ENCODE results near the gene SH3RF2.

SH3RF2 gene

DNA sequence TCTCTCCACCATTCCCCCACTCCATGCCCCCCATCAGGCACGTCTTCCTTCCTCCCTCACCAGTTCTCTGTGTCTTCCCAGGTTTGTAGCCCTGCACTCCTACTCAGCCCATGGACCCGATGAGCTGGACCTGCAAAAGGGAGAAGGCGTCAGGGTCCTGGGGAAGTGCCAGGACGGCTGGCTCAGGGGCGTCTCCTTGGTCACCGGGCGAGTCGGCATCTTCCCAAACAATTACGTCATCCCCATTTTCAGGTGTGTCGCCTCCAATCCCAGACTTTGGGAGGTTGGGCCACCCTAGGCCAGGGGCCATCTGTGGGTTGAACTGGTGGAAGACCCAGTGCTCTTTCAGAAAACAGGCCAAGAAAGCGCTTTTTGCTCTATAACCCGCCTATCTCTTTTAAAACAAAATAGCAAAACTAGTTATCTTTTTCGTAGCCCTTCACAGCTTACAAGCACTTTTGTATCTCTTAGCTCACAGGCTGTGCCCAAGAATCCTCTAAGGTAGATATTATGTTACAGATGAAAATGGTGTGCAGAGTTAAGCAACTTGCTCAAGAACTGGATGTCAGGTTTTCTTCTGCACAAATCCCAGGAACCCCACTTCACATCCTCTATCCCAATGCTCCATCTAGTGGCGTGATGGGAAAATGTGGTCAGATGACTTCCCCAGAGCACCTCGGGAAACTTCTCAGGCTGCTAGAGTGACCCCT lies 112.8 kb downstream of the SH3RF2 start:
- no peak for DNase-seq (ENCODE audit: low spot score)

- DNase-seq (ENCODE audit: low spot score), result no peak
Observed at GRCh38 chr5:146049704-146050026, 113.3 kb downstream of the SH3RF2 start.

DNA sequence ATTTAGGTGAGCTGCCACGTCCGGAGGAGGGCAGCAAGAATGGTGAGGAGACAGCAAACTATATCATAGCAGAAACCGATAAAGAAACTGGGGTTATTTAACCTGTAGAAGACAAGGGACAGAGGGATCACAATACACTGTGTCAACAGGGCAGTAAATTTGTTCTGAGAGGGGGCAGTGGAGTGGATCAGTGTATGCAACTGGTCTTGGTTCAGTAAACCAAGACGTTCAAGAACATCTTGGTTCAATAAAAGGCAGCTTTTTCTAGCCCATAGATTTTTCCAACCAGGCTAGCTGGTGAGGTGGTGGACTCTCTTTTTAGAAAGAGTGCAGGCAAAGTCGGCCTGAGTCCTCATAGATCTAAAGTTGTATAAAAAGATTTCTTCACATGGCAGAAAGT lies 113.7 kb downstream of the SH3RF2 start:
- no peak for DNase-seq (ENCODE audit: low spot score)

GRCh38 chr5:146051678-146052077 lies 115.3 kb downstream of the SH3RF2 start:
- DNase-seq (ENCODE audit: low spot score), result no peak

DNA sequence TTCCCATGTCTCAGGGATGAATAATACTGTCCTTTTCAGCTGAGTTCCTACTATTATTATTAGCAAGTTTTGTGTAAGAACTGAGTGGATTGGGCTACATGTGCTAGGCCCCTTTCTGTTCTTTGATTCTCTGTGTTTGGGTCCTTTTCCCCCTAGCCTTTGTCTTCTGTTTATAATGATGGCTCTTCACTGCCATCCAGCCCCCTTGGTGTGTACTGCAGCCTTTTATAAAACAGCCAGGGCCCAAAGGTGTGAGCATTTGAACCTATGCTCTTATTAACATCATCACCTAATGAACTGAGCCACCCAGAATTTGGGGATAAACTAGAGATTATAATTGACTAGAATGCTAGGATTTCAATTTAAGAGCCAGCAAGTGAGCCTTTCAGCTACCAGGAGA lies 116.4 kb downstream of the SH3RF2 start:
- no peak for DNase-seq (ENCODE audit: low spot score)

- no peak for DNase-seq (ENCODE audit: low spot score)
Observed at GRCh38 chr5:146055432-146055831, 119.1 kb downstream of the SH3RF2 start.

DNA sequence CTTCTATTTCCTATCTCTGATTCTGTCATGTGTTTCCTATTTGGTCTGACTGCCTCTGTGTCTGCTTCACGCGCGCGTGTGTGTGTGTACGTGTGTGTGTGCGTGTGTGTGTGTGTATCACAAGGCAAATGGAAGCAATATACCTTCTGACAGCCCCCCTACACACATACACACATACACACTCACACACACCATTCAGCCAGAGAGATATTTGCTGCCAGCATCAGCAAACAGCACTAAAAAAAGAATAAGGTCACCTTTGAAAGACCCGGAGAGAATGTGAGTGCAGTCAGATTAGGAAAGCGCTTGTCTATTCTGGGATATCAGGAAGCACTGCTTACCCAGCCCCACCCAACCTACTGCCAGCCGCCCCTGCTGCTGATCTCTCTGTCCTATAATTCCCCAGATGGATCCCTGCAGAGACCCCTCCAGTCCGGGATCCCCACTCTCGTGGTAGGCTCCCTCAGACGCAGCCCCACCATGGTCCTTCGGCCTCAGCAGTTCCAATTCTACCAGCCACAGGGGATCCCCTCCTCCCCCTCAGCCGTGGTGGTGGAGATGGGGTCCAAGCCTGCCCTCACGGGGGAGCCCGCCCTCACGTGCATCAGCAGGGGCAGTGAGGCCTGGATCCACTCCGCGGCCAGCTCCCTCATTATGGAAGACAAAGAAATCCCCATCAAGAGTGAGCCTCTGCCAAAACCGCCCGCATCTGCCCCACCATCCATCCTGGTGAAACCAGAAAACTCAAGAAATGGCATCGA lies 123.3 kb downstream of the SH3RF2 start:
- DNase-seq (ENCODE audit: low spot score), result no peak

DNA sequence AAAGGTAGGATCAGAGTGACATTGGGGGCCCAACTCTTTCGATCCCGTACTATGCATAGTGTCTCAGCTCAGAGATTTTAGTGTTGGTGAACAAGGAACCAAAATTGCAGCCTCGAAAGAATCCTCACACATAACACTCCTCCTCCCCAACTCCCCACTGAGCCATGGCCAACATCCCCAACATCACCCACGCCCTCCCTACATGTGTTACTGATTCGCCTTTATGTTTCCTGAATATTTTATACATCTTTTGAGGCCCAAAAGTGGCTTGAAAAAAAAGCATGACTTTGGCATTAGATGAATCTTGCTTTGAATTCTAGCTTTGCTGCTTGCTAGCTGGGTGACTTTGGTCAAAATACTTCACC lies 123.8 kb downstream of the SH3RF2 start:
- no peak for DNase-seq (ENCODE audit: low spot score)

DNA sequence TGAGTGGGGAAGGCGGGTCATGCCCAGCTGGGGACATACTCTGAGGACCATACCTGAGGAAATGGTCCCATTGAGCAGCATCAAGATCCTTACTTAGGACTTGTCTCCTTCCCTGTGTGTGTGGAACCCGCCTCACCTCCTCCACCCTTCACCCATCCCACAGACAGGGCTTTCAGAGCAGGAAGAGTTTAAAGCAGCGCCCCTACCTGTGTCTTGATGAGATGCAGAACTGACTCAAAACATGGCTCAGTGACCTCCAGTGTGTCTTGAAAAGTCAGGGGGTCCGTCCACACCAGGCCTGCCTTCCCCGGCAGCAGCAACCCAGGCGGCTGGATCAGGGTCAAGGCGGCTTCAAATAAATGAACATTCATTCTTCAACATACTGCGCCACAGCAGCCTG lies 130.6 kb downstream of the SH3RF2 start:
- no peak for DNase-seq (ENCODE audit: low spot score)

- DNase-seq (ENCODE audit: low spot score), result no peak
Observed at GRCh38 chr5:146068206-146068605, 131.8 kb downstream of the SH3RF2 start.

DNA sequence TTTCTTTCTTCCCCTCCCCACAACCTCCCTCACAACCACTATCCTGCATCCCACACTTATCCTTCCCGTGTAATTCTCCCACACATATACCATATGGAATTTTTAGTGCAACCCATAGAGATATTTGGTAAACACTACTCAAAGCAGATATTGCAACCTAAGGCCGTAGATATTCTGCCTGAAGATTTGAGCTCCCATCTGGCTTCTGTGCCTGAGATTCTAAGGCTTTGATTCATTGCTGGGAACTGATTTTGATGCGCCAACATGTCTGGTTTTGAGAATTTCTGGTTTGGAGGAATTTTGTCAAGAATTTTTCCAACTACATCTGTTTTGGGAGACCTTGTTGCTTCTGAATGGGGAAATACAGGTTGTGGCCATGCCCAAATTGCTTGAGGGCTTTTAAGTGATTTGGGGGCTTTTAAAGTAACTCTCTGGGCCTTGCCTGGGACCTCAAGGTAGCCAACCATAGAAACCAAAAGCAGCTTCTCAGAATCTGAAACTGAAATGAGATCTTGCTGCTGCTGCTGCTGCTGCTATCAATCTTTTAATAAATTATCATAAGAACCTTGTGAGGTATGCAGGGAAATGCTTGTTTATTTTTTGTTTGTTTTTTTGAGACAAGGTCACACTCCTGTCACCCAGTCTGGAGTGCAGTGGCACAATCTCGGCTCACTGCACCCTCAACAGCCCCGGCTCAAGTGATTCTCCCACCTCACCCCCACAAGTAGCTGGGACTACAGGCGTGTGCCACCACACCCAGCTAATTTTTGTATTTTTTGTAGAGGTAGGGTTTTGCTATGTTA lies 132.8 kb downstream of the SH3RF2 start:
- DNase-seq (ENCODE audit: low spot score), result no peak

DNA sequence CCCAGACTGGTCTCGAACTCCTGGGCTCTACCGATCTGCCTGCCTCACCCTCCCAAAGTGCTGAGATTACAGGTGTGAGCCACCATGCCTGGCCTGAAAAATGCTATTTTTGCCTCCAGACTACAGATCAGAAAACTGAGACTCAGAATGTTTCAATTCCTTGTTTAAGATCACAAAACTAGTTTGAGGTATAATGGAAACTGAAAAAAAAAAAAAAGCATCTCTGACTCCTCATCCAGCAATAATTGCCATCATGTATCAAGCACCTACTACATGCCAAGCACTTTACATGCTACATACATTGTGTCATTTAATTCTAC lies 133.4 kb downstream of the SH3RF2 start:
- no peak for DNase-seq (ENCODE audit: low spot score)

DNA sequence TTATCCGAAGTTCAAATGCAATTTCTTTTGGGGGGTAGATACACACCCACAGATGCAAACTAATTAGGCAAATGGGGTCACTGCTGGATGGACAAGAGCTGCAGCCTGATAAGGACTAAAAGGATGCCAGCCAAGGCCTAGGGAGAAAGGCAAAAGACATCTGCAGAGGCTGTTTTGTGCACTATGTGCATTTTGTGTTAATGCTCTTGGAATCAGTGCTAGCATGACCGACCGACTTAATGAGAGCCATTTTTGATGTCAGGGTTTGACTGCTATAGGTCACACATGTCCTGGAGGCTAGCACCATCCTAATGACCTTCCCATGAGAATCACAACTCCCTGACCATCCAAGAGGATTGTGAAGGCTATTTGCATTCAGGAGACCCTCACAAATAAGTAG lies 134.4 kb downstream of the SH3RF2 start:
- DNase-seq (ENCODE audit: low spot score), result no peak

GRCh38 chr5:146071171-146071570 lies 134.8 kb downstream of the SH3RF2 start:
- DNase-seq (ENCODE audit: low spot score), result no peak

GRCh38 chr5:146072595-146072994 lies 136.2 kb downstream of the SH3RF2 start:
- no peak for DNase-seq (ENCODE audit: low spot score)

GRCh38 chr5:146073239-146073900 lies 137.0 kb downstream of the SH3RF2 start:
- no peak for DNase-seq (ENCODE audit: low spot score)

DNA sequence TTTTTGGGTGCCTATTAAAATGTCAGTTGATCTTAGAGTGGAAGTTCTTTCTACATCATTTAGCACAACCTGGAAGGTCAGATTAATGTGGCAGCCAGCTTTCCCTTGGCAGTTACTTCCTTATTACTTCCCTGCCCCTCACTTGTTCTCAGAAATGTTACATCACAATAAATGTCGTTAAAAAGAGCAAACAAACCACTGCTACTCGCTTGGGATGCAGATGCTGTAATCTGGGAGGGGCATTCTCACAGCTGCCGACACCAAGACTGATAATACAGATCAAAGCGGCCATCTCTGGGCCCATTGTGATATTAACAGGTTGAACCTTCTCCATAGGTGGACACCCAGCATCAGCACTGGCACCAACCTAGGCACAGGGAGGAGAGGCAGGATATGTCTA lies 139.7 kb downstream of the SH3RF2 start:
- DNase-seq (ENCODE audit: low spot score), result no peak

DNA sequence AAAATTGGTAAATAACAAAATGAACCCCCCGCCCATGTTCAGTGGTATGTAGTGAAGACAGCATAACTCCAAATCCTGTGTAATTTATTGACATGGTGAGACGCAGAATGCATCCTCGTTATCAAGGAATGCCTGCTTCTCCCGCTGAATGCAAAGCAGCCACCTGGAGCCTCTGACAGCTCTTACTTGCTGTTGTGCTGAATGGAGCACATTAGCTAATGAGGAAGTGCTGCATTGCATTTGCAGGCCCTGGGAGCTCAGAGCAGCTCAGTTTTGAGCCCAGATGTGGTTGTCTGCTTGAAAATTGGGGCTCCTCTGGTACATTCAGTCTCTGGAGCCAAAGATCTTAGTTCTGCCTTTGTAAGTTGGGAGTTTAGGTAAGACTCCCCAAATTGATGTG lies 140.1 kb downstream of the SH3RF2 start:
- no peak for DNase-seq (ENCODE audit: low spot score)

- no peak for DNase-seq (ENCODE audit: low spot score)
Observed at GRCh38 chr5:146078566-146078965, 142.2 kb downstream of the SH3RF2 start.

DNA sequence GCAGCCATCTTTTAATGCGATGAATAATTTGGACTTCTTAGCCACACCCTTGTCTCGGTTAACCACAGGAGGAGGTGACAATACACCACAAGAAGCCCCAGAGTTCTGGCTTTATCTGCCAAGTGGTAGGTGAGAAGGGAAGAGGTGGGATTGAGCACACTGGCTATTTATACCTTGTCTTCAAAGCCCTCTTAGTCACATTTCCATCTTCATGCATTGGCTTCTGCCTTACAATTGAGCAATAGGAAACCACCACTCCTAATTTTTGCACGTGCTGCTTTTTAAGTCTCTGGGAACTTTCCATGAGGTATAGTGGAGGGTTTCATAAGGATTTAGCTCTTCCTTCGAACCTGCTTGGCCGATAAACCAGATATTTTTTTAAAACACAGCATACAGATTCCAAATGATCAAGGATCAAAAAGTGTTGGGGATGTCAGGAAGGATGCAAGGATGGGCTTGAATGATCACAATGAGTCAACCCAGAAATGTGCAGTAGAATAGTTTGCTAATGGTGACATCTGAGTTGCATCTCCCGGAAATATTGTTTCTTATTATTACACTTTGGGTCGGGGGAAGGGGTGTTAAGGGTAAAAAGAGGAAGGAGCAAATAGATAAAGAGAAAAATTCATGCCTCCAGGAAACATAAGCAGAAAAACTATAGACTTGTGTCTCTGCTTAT lies 143.5 kb downstream of the SH3RF2 start:
- DNase-seq (ENCODE audit: low spot score), result no peak

GRCh38 chr5:146081556-146081955 lies 145.2 kb downstream of the SH3RF2 start:
- no peak for DNase-seq (ENCODE audit: low spot score)

- no peak for DNase-seq (ENCODE audit: low spot score)
Observed at GRCh38 chr5:146082798-146083197, 146.4 kb downstream of the SH3RF2 start.
